ENCODE data around the gene MUC7.

DNA sequence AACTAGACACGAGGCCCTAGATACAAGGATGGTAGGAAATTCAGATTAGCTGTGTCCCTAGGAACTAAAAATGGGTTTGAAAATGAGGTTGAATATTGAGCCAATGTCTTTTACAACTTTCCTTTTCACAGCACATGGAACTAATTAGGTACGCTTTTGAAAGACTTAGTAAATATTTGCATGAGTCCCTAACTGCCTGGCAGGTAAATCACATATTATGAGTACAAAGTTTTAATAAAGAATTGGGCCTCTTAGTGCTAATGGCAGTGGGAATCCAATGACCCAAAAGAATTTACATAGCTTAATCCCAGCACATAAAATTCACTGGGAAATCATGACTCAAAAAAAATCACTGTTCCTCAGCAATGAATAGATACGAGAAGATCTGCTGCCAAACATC lies 16.8 kb downstream of the MUC7 start:
- TF ChIP-seq SIN3A (IDR thresholded peaks at IDR 0.05; ENCODE audit: borderline replicate concordance, insufficient read depth, low read length): no peak
- TF ChIP-seq, protein P1, sequence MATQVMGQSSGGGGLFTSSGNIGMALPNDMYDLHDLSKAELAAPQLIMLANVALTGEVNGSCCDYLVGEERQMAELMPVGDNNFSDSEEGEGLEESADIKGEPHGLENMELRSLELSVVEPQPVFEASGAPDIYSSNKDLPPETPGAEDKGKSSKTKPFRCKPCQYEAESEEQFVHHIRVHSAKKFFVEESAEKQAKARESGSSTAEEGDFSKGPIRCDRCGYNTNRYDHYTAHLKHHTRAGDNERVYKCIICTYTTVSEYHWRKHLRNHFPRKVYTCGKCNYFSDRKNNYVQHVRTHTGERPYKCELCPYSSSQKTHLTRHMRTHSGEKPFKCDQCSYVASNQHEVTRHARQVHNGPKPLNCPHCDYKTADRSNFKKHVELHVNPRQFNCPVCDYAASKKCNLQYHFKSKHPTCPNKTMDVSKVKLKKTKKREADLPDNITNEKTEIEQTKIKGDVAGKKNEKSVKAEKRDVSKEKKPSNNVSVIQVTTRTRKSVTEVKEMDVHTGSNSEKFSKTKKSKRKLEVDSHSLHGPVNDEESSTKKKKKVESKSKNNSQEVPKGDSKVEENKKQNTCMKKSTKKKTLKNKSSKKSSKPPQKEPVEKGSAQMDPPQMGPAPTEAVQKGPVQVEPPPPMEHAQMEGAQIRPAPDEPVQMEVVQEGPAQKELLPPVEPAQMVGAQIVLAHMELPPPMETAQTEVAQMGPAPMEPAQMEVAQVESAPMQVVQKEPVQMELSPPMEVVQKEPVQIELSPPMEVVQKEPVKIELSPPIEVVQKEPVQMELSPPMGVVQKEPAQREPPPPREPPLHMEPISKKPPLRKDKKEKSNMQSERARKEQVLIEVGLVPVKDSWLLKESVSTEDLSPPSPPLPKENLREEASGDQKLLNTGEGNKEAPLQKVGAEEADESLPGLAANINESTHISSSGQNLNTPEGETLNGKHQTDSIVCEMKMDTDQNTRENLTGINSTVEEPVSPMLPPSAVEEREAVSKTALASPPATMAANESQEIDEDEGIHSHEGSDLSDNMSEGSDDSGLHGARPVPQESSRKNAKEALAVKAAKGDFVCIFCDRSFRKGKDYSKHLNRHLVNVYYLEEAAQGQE (IDR thresholded peaks at IDR 0.05; ENCODE audit: insufficient read depth in 1 of 2, low read depth in 2 of 2, low read length in 2 of 2): no peak
- no peak for TF ChIP-seq POLR2AphosphoS5 (IDR thresholded peaks at IDR 0.05; ENCODE audit: low read depth, low read length)
- TF ChIP-seq TAF1 (IDR thresholded peaks at IDR 0.05; ENCODE audit: borderline replicate concordance, insufficient read depth, low read length): no peak
